MV-4-11 (cell line): Measurements from ENCODE around the gene GBA2.

Experiments used
- DNase-seq: peaks from one replicate; lab custom pipeline; 2025; lab: John Stamatoyannopoulos, UW

Gene GBA2

GRCh38 chr9:35748858-35749514 lies at the start of gene GBA2, which contains the start of gene RGP1:
GBA2 (minus strand) TSS chr9:35749228; CDS start chr9:35748704, 524 bp downstream.
RGP1 (plus strand) TSS chr9:35749287; CDS start chr9:35749756, 469 bp downstream.
- DNase-seq, result peak; percentile 38

- no peak for DNase-seq
These were observed 48.5 kb upstream of the GBA2 start for GRCh38 chr9:35797311-35798109.

GRCh38 chr9:35795695-35796094 lies 46.7 kb upstream of the GBA2 start:
- no peak for DNase-seq

GRCh38 chr9:35793461-35793860 lies 44.4 kb upstream of the GBA2 start:
- DNase-seq, result no peak

GRCh38 chr9:35792826-35793225 lies 43.8 kb upstream of the GBA2 start:
- no peak for DNase-seq

- DNase-seq, result no peak
These were observed 43.2 kb upstream of the GBA2 start for GRCh38 chr9:35792024-35792813.

- no peak for DNase-seq
These were observed 42.4 kb upstream of the GBA2 start, which contains the start of gene NPR2 for GRCh38 chr9:35791297-35791921. NPR2 (plus strand) TSS chr9:35791591; CDS start chr9:35792409, 818 bp downstream.

- DNase-seq, result peak; percentile 39
These were observed 41.6 kb upstream of the GBA2 start for GRCh38 chr9:35790385-35791296.

- no peak for DNase-seq
These were observed 41.0 kb upstream of the GBA2 start for GRCh38 chr9:35790025-35790384.

GRCh38 chr9:35789541-35789940 lies 40.5 kb upstream of the GBA2 start:
- no peak for DNase-seq

GRCh38 chr9:35783418-35783817 lies 34.4 kb upstream of the GBA2 start:
- no peak for DNase-seq

GRCh38 chr9:35781066-35781465 lies 32.0 kb upstream of the GBA2 start:
- DNase-seq, result no peak

- no peak for DNase-seq
These were observed 29.5 kb upstream of the GBA2 start for GRCh38 chr9:35778496-35778895.

- no peak for DNase-seq
These were observed 27.0 kb upstream of the GBA2 start for GRCh38 chr9:35776018-35776417.

- peak; percentile 55 for DNase-seq
These were observed 26.0 kb upstream of the GBA2 start for GRCh38 chr9:35774907-35775635.

GRCh38 chr9:35771943-35772342 lies 22.9 kb upstream of the GBA2 start:
- DNase-seq, result no peak

- DNase-seq, result no peak
These were observed 22.5 kb upstream of the GBA2 start for GRCh38 chr9:35771534-35771933.

- no peak for DNase-seq
These were observed 22.0 kb upstream of the GBA2 start for GRCh38 chr9:35771075-35771433.

- no peak for DNase-seq
These were observed 20.7 kb upstream of the GBA2 start for GRCh38 chr9:35769763-35770162.

GRCh38 chr9:35767458-35767857 lies 18.4 kb upstream of the GBA2 start:
- no peak for DNase-seq
